Measurements from ENCODE around the gene DSP. TPM values are rescaled to one million over a fixed set of nuclear protein-coding genes. Genes with fewer than 3 reads are reported as not detected.

Gene DSP
- total RNA-seq, 2 experiments from 2014 or later: 0.16 TPM

- Mint-ChIP-seq H3K36me3 (no peaks in the 10 kb centered on the region), H3K27ac (no peak overlapping the region), H3K9me3 (no peaks in the 10 kb centered on the region), H3K27me3 (peaks cover 6% of the 10 kb centered on the region), H3K4me3 (no peak overlapping the region), H3K4me1 (no peaks in the 10 kb centered on the region)
- DNase-seq: no peak
These were observed 87.4 kb downstream of the DSP start for GRCh38 chr6:7628909-7629308.

GRCh38 chr6:7629321-7629720 lies 87.8 kb downstream of the DSP start:
- Mint-ChIP-seq H3K36me3 (no peaks in the 10 kb centered on the region), H3K27me3 (peaks cover 6% of the 10 kb centered on the region), H3K4me1 (no peaks in the 10 kb centered on the region), H3K9me3 (no peaks in the 10 kb centered on the region), H3K4me3 (no peak overlapping the region), H3K27ac (no peak overlapping the region)
- no peak for DNase-seq

GRCh38 chr6:7630792-7631191 lies 89.3 kb downstream of the DSP start:
- no peak for DNase-seq
- H3K27ac Mint-ChIP-seq: no peak overlapping the region
- no peaks in the 10 kb centered on the region for H3K36me3 Mint-ChIP-seq
- H3K9me3 Mint-ChIP-seq: no peaks in the 10 kb centered on the region
- H3K4me1 Mint-ChIP-seq: no peaks in the 10 kb centered on the region
- H3K27me3 Mint-ChIP-seq: peaks cover 13% of the 10 kb centered on the region
- no peak overlapping the region for H3K4me3 Mint-ChIP-seq

- Mint-ChIP-seq H3K27me3 (peaks cover 17% of the 10 kb centered on the region), H3K36me3 (no peaks in the 10 kb centered on the region), H3K27ac (no peak overlapping the region), H3K4me1 (no peaks in the 10 kb centered on the region), H3K4me3 (no peak overlapping the region), H3K9me3 (no peaks in the 10 kb centered on the region)
- no peak for DNase-seq
These were observed 90.0 kb downstream of the DSP start for GRCh38 chr6:7631466-7631865.

GRCh38 chr6:7632501-7633290 lies 91.2 kb downstream of the DSP start:
- no peak overlapping the region for H3K4me3 Mint-ChIP-seq
- H3K27ac Mint-ChIP-seq: no peak overlapping the region
- no peaks in the 10 kb centered on the region for H3K4me1 Mint-ChIP-seq
- peaks cover 17% of the 10 kb centered on the region for H3K27me3 Mint-ChIP-seq
- H3K36me3 Mint-ChIP-seq: no peaks in the 10 kb centered on the region
- no peak for DNase-seq
- no peaks in the 10 kb centered on the region for H3K9me3 Mint-ChIP-seq

- Mint-ChIP-seq H3K9me3 (no peaks in the 10 kb centered on the region), H3K4me3 (no peak overlapping the region), H3K36me3 (no peaks in the 10 kb centered on the region), H3K27ac (no peak overlapping the region), H3K4me1 (no peaks in the 10 kb centered on the region), H3K27me3 (peaks cover 17% of the 10 kb centered on the region)
- DNase-seq: no peak
These were observed 91.9 kb downstream of the DSP start for GRCh38 chr6:7633361-7633760.

GRCh38 chr6:7636151-7636550 lies 94.7 kb downstream of the DSP start:
- peaks cover 11% of the 10 kb centered on the region for H3K27me3 Mint-ChIP-seq
- no peak overlapping the region for H3K27ac Mint-ChIP-seq
- no peak for DNase-seq
- no peaks in the 10 kb centered on the region for H3K36me3 Mint-ChIP-seq
- H3K9me3 Mint-ChIP-seq: no peaks in the 10 kb centered on the region
- no peak overlapping the region for H3K4me3 Mint-ChIP-seq
- H3K4me1 Mint-ChIP-seq: no peaks in the 10 kb centered on the region

Other genes with a start within 250 kb of the DSP start
- gene SSR1, start 228.5 kb upstream of the DSP start, total RNA-seq: 100 to 1,000 TPM; 132 to 139 TPM
- gene CAGE1, start 151.9 kb upstream of the DSP start, total RNA-seq: under 1 TPM; 0.10 TPM
- gene RIOK1, start 151.9 kb upstream of the DSP start, total RNA-seq: 10 to 100 TPM; 57.9 to 64.7 TPM
- 10 to 100 TPM; 15.8 to 16.1 TPM for gene SNRNP48, start 48.5 kb downstream of the DSP start, total RNA-seq
- gene BMP6, start 184.4 kb downstream of the DSP start, total RNA-seq: not detected

All from activated naive CD8-positive, alpha-beta T cell treated with anti-CD3 and anti-CD28 coated beads for 36 hours (primary cell).